ENCODE results near the gene SND1. TPM values are rescaled to one million over a fixed set of nuclear protein-coding genes. Genes with fewer than 3 reads are reported as not detected.
"Not testable (repeated sequence)": the region's sequence is repeated elsewhere in the genome, so short reads cannot be mapped to it uniquely, and the experiment has no call there.

SND1 gene
- total and polyA plus RNA-seq, 10 of the 15 experiments (the other 5 are each of a cell fraction or from before 2014, with no cell fraction given), result 52.4 to 270 (median 146) TPM

DNA sequence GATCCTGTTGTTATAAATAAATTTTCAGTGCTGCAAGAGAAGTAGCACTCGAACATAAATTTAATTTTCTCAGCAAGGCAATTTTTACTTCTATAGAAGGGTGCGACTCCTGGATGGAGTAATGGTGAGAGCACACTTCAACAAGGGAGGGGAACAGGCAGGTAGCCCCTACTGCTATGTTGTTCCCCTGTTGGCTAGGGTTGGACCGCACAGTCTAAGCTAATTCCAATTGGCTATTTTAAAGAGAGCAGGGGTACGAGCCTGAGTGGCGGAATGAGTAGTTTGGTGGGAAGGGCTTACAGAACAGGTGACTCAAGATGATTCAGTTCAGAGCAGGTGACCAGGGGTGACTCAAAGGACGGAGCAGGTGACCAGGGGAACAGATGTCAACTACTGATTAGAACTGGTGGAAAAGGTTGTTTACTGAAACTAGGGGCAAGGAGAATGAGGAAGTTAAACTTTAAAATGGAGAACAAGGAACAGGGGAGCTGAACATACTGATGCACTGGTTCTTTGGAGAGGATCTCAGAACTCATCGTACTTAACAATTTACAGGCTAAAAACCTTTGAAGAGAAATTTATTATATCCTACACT lies 185.9 kb downstream of the SND1 start:
- H2AFZ ChIP-seq (ENCODE audit: control insufficient read depth, low read depth, low read length); DNase-seq (ENCODE audit: low read depth, low spot score); in situ Hi-C loops (cut with MboI); H3K4me3 ChIP-seq; intact Hi-C loops (cut with micrococcal nuclease; ENCODE audit: unreplicated experiment); H3K9ac ChIP-seq (ENCODE audit: control insufficient read depth, insufficient read depth, low read length); H3K27me3 ChIP-seq (replicated peaks in 1 of 2; ENCODE audit: control insufficient read depth in 2 of 2, insufficient read depth in 2 of 2, low read length in 1 of 2); H3K4me1 ChIP-seq (ENCODE audit: control insufficient read depth, insufficient read depth, low read length); FAIRE-seq; H3K27ac ChIP-seq (ENCODE audit: control insufficient read depth, insufficient read depth); H3K79me2 ChIP-seq (ENCODE audit: control insufficient read depth, insufficient read depth, low read length); ATAC-seq; POLR2A ChIA-PET; BruUV-seq (replicated peaks); H4K20me1 ChIP-seq (ENCODE audit: control insufficient read depth, insufficient read depth); RAD21 ChIA-PET (ENCODE audit: unreplicated experiment); H3K4me2 ChIP-seq (ENCODE audit: control insufficient read depth, insufficient read depth): not testable (repeated sequence)
- CTCF ChIA-PET, result interaction anchor here (0.7 to 2.0 kb wide), 5 partner anchors 11 to 371 kb away, joined by 3 to 9 read pairs (median 4); no protein-coding TSS in a partner anchor
- 86% methylated on average over 7 of the region's 7 CpGs for WGBS (ENCODE audit: insufficient coverage, insufficient replicate concordance, low lambda C conversion rate, missing lambda C conversion rate)
- SMC1A ChIA-PET (ENCODE audit: uncharacterized antibody, unreplicated experiment), result interaction anchor here (1.7 kb wide), 1 partner anchor 32 kb away, joined by 6 read pairs; no protein-coding TSS in a partner anchor
- peaks cover 11% of the 10 kb centered on the region for H3K9me3 ChIP-seq (replicated peaks; ENCODE audit: control insufficient read depth, insufficient read depth, low read length)
- peaks cover 0 to 20% of the 10 kb centered on the region in 2 experiments; a peak in 2 of 4 replicates for H3K36me3 ChIP-seq (ENCODE audit: control insufficient read depth in 2 of 2, insufficient read depth in 2 of 2, low read length in 1 of 2)
- TF ChIP-seq IKZF2 (IDR thresholded peaks at IDR 0.05) (0 out of 4 replicates have a peak, but pooled peaks of 1 of the 2 experiments have one; percentile 17), CBX5 (IDR thresholded peaks at IDR 0.05; ENCODE audit: low read depth) (0 out of 2 replicates have a peak, but pooled peaks have one; percentile 36), BHLHE40 (IDR thresholded peaks at IDR 0.05; ENCODE audit: borderline replicate concordance in 1 of 2, low read depth in 2 of 2, low read length in 1 of 2) (peak in 1 of 2 experiments; percentile 20; a peak in 1 of 4 replicates), RAD51 (IDR thresholded peaks at IDR 0.05) (peak; percentile 71; the same call in 1 of the 2 replicates), SPI1 (IDR thresholded peaks at IDR 0.05; ENCODE audit: borderline replicate concordance, insufficient read depth, low read depth, low read length) (0 out of 2 replicates have a peak, but pooled peaks have one; percentile 3)
- TF ChIP-seq, protein P1, sequence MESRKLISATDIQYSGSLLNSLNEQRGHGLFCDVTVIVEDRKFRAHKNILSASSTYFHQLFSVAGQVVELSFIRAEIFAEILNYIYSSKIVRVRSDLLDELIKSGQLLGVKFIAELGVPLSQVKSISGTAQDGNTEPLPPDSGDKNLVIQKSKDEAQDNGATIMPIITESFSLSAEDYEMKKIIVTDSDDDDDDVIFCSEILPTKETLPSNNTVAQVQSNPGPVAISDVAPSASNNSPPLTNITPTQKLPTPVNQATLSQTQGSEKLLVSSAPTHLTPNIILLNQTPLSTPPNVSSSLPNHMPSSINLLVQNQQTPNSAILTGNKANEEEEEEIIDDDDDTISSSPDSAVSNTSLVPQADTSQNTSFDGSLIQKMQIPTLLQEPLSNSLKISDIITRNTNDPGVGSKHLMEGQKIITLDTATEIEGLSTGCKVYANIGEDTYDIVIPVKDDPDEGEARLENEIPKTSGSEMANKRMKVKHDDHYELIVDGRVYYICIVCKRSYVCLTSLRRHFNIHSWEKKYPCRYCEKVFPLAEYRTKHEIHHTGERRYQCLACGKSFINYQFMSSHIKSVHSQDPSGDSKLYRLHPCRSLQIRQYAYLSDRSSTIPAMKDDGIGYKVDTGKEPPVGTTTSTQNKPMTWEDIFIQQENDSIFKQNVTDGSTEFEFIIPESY (IDR thresholded peaks at IDR 0.05), result 0 out of 2 replicates have a peak, but pooled peaks have one; percentile 49

Data from GM12878 (cell line).